NCI-H128 (cell line): ENCODE data around the gene ZP2.
"Not testable (repeated sequence)": the region's sequence is repeated elsewhere in the genome, so short reads cannot be mapped to it uniquely, and the experiment has no call there.

Source experiments
- DNase-seq: peaks from one replicate; lab custom pipeline; 2025; ENCODE audit not compliant: unreplicated experiment; lab: John Stamatoyannopoulos, UW

ZP2 gene

DNA sequence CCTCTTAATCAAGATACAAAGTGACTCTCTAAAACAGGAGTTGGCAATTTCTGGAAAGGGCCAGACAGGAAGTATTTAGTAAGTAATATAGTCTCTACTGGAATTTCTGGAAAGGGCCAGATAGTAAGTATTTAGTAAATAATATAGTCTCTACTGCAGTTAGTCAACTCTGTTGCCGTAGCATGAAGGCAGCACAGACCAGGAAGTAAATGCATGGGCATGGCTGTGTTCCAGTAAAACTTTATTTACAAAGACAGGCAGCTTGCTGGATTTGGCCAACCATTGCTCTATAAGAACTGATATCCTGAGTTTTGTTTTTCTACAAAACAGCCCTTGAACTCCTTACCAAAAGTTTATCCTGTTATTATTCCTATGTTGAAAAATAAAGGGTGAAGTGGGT lies 36.0 kb downstream of the ZP2 start:
- DNase-seq, result no peak

GRCh38 chr16:21172650-21173049 lies 38.7 kb downstream of the ZP2 start:
- no peak for DNase-seq

DNA sequence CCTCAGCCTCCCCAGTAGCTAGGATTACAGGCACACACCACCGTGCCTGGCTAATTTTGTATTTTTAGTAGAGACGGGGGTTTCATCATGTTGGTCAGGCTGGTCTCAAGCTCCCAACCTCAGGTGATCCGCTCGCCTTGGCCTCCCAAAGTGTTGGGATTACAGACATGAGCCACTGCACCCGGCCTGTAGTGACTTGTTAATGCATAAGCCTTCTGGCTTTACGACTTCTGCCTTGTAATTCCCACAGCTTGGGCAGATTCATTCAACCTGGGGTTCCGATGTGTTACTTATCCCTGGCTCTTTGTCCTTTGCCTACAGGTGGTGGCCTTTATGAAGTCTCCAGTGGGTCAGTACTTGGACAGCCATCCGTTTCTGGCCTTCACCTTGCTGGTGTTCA lies 41.3 kb downstream of the ZP2 start:
- not testable (repeated sequence) for DNase-seq

GRCh38 chr16:21169249-21169981 lies 42.0 kb downstream of the ZP2 start:
- DNase-seq, result no peak

GRCh38 chr16:21167929-21168602 lies 43.3 kb downstream of the ZP2 start:
- no peak for DNase-seq

- DNase-seq, result no peak
These were observed 44.0 kb downstream of the ZP2 start for GRCh38 chr16:21167360-21167759.

DNA sequence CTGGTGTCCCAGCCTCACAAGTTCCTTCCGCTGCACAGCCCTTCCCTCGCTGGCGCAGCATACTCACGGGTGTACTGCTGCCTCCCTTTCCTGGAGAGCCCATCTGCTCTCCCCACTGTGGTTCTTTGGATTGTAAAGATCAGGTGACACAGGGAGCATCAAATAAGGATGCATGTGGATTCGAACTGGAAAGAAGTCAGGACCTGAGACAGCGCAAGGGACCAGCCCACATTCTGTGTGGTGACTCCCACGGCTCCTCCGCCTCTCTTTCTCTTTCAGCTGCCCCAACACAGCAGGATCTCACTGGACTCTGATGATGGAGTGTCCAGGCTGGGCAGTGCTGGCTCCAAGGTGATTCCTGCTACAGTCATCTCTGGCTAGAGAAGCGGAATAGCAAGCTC lies 44.8 kb downstream of the ZP2 start:
- no peak for DNase-seq

DNA sequence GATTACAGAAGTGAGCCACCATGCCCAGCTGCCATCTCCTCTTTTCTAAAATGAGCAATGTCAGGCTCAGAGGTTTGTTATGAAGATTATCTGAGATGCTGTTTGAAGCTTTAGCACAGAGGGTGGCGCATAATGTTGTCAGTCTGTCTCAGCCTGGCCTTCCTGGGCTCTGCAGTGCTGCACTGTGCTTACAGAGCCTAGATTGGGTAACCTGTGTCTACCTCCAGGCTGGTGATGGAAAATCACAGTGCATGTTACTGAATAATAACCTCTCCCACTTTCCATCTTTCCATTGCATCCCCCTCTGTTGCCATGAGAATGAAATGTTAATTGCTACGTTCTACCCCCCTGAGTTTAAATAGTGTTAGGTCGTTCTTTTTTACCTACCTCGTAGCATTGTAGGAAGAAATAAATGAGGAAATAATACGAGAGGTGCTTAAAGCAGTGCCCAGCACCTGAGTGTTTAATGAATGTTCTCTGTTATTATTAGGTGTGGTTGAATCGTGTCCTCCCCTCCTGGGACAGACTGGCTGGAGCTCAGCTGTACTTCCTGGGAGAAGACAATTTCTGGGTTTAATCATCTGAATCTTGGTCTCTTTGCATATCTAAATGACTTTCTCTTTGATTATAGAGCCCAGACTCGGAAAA lies 46.7 kb downstream of the ZP2 start:
- DNase-seq, result no peak

- no peak for DNase-seq
These were observed 47.8 kb downstream of the ZP2 start for GRCh38 chr16:21163576-21163975.

DNA sequence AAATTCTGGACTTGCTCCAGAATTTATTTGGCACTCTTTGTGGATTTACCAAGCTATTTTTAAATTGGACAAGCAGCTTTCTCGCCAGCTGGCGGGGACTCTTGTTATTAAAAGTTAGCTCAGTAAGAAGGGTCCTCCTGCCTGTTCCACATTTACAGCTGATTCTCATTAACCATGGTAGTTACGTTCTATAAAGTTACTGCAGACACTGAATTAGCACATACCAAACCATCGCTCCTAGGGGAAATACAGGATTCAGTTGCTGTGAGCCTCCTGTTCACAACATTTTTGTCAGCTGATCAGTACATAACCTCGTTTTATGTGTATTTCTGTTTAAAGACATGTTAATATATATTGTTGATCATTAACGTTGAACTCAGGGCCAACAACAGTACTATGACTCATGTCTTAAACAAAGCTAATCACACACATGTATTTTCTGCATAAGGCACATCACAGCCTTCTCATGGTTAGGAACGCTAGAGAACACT lies 48.7 kb downstream of the ZP2 start:
- DNase-seq, result no peak

GRCh38 chr16:21161211-21161610 lies 50.2 kb downstream of the ZP2 start:
- no peak for DNase-seq

GRCh38 chr16:21160276-21160675 lies 51.1 kb downstream of the ZP2 start:
- DNase-seq, result no peak

- DNase-seq, result no peak
These were observed 52.0 kb downstream of the ZP2 start for GRCh38 chr16:21159281-21159951.

GRCh38 chr16:21158208-21159110 lies 52.9 kb downstream of the ZP2 start, which contains the start of gene LDAF1:
Gene LDAF1, plus strand, starts transcription at chr16:21158674. Its CDS starts 2,509 bp downstream, at chr16:21161183.
- DNase-seq, result peak; percentile 22

GRCh38 chr16:21157632-21158031 lies 53.7 kb downstream of the ZP2 start:
- no peak for DNase-seq

- DNase-seq, result no peak
These were observed 54.5 kb downstream of the ZP2 start for GRCh38 chr16:21156767-21157467.

DNA sequence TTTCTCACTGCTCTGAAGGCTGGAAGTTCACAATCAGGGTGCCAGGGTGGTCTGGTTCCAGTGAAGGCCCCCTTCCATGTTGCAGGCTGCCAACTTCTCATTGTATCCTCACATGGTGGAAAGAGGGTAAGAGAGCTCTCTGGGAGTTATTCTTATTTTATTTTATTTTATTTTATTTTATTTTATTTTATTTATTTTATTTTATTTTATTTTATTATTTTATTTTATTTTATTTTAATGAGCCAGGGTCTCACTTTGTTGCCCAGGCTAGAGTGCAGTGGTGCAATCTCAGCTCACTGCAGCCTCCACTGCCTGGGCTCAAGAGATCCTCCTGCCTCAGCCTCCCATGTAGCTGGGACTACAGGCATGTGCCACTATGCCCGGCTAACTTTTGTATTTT lies 55.4 kb downstream of the ZP2 start:
- not testable (repeated sequence) for DNase-seq

DNA sequence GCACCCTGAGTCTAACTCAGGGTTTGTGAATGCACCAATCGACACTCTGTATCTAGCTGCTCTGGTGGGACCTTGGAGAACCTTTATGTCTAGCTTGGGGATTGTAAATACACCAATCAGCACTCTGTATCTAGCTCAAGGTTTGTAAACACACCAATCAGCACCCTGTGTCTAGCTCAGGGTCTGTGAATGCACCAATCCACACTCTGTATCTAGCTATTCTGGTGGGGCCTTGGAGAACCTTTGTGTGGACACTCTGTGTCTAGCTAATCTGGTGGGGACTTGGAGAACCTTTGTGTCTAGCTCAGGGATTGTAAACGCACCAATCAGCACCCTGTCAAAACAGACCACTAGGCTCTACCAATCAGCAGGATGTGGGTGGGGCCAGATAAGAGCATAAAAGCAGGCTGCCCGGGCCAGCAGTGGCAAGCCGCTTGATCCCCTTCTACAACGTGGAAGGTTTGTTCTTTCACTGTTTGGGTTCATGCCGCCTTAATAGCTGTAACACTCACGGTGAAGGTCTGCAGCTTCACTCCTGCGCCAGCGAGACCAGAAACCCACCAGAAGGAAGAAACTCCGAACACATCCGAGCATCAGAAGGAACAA lies 58.1 kb downstream of the ZP2 start:
- not testable (repeated sequence) for DNase-seq
